M059J (cell line): ENCODE measurements around the gene PCDH19. TPM values are rescaled to one million over a fixed set of nuclear protein-coding genes. Genes with fewer than 3 reads are reported as not detected.
A peak's percentile ranks its signal among the peaks of the same experiment; 100 is the strongest.

ENCODE experiments used
- DNase-seq: peaks from one replicate; pipeline ENCODE4 v3.0.0-alpha.2; 2012; ENCODE audit warnings: low read depth
- total RNA-seq: library from RNA; depleted of rRNA; stranded (reverse); fragments of >200 nt; shearing (Covaris generic); gene quantifications from 2 replicates; pipeline ENCODE4 v1.2.3, GENCODE V29; 2014

Gene PCDH19
- total RNA-seq, 1 experiment from 2014 or later, result 0.81 TPM

- no peak for DNase-seq
These were observed 5.2 kb downstream of the PCDH19 start for GRCh38 chrX:100404851-100405250.

GRCh38 chrX:100395781-100396180 is 14.3 kb downstream of the PCDH19 start:
- no peak for DNase-seq

GRCh38 chrX:100381619-100382018 is 28.5 kb downstream of the PCDH19 start:
- no peak for DNase-seq

GRCh38 chrX:100379388-100379986 is 30.6 kb downstream of the PCDH19 start:
- DNase-seq, result peak; percentile 36

GRCh38 chrX:100377826-100378225 is 32.2 kb downstream of the PCDH19 start:
- DNase-seq, result no peak

- DNase-seq, result no peak
These were observed 33.5 kb downstream of the PCDH19 start for GRCh38 chrX:100376576-100376975.

- DNase-seq, result no peak
These were observed 36.4 kb downstream of the PCDH19 start for GRCh38 chrX:100373673-100374072.

GRCh38 chrX:100368167-100368566 is 41.9 kb downstream of the PCDH19 start:
- peak; percentile 8 for DNase-seq

- DNase-seq, result no peak
These were observed 46.2 kb downstream of the PCDH19 start for GRCh38 chrX:100363896-100364295.

- no peak for DNase-seq
These were observed 51.3 kb downstream of the PCDH19 start for GRCh38 chrX:100358766-100359165.

GRCh38 chrX:100356351-100356896 is 53.6 kb downstream of the PCDH19 start:
- DNase-seq, result no peak

- no peak for DNase-seq
These were observed 54.4 kb downstream of the PCDH19 start for GRCh38 chrX:100355680-100356079.

- DNase-seq, result no peak
These were observed 56.7 kb downstream of the PCDH19 start for GRCh38 chrX:100353326-100353725.

- no peak for DNase-seq
These were observed 59.2 kb downstream of the PCDH19 start for GRCh38 chrX:100350704-100351489.

- DNase-seq, result no peak
These were observed 60.7 kb downstream of the PCDH19 start for GRCh38 chrX:100349391-100349790.

- DNase-seq, result no peak
These were observed 68.9 kb downstream of the PCDH19 start for GRCh38 chrX:100341142-100341510.

- no peak for DNase-seq
These were observed 69.5 kb downstream of the PCDH19 start for GRCh38 chrX:100340491-100341141.

- no peak for DNase-seq
These were observed 81.7 kb downstream of the PCDH19 start for GRCh38 chrX:100328351-100328750.

GRCh38 chrX:100319716-100320115 is 90.4 kb downstream of the PCDH19 start:
- DNase-seq, result no peak

GRCh38 chrX:100316987-100317386 is 93.1 kb downstream of the PCDH19 start:
- DNase-seq, result no peak

- DNase-seq, result no peak
These were observed 94.5 kb downstream of the PCDH19 start for GRCh38 chrX:100315566-100315965.

GRCh38 chrX:100299559-100299958 is 110.5 kb downstream of the PCDH19 start:
- no peak for DNase-seq

GRCh38 chrX:100297728-100298127 is 112.3 kb downstream of the PCDH19 start:
- no peak for DNase-seq
